GM23248 (cell line): ENCODE data around the gene HEATR5A. TPM values are rescaled to one million over a fixed set of nuclear protein-coding genes. Genes with fewer than 3 reads are reported as not detected.
A peak's percentile ranks its signal among the peaks of the same experiment; 100 is the strongest.

ENCODE experiments used
- DNase-seq: peaks from one replicate; pipeline ENCODE4 v3.0.0-alpha.2; 2015
- H2AFZ ChIP-seq: fragments of 200-600 bp; sonication (generic); 2 replicates; pipeline ENCODE4 v1.6.1; 2016; ENCODE audit warnings: antibody characterized with exemption
- H3F3A ChIP-seq: fragments of 200-600 bp; sonication (generic); 2 replicates; pipeline ENCODE4 v1.6.1; 2016; ENCODE audit warnings: mild to moderate bottlenecking, antibody characterized with exemption, mixed run types; ENCODE audit not compliant: insufficient read depth
- H3K27ac ChIP-seq: fragments of 200-600 bp; sonication (generic); 2 replicates; pipeline ENCODE4 v1.5.1; 2016; ENCODE audit warnings: mild to moderate bottlenecking
- H3K27me3 ChIP-seq: fragments of 200-600 bp; sonication (generic); replicated peaks from 2 replicates; pipeline ENCODE4 v1.6.1; 2016; ENCODE audit warnings: mild to moderate bottlenecking; ENCODE audit not compliant: insufficient read depth
- H3K36me3 ChIP-seq: fragments of 200-600 bp; sonication (generic); 2 replicates; pipeline ENCODE4 v1.6.1; 2016; ENCODE audit warnings: low read depth, mild to moderate bottlenecking
- H3K4me1 ChIP-seq: fragments of 200-600 bp; sonication (generic); 2 replicates; pipeline ENCODE4 v1.6.1; 2016; ENCODE audit warnings: mild to moderate bottlenecking; ENCODE audit not compliant: insufficient read depth
- H3K4me2 ChIP-seq: fragments of 200-600 bp; sonication (generic); one replicate; pipeline ENCODE4 v1.6.1; 2016; ENCODE audit warnings: mild to moderate bottlenecking; ENCODE audit not compliant: unreplicated experiment
- H3K4me3 ChIP-seq: fragments of 200-600 bp; sonication (generic); 2 replicates; pipeline ENCODE4 v1.5.1; 2016; ENCODE audit warnings: mild to moderate bottlenecking
- H3K79me2 ChIP-seq: fragments of 200-600 bp; sonication (generic); 2 replicates; pipeline ENCODE4 v1.6.1; 2016; ENCODE audit warnings: mild to moderate bottlenecking; ENCODE audit not compliant: insufficient read depth
- H3K9ac ChIP-seq: fragments of 200-600 bp; sonication (generic); 2 replicates; pipeline ENCODE4 v1.6.1; 2016; ENCODE audit warnings: mild to moderate bottlenecking
- H3K9me2 ChIP-seq: fragments of 200-600 bp; sonication (generic); 2 replicates; pipeline ENCODE4 v1.6.1; 2016; ENCODE audit warnings: mixed run types, mild to moderate bottlenecking, moderate library complexity; ENCODE audit not compliant: insufficient read depth
- H3K9me3 ChIP-seq: fragments of 200-600 bp; sonication (generic); one replicate; pipeline ENCODE4 v1.6.1; 2017; ENCODE audit warnings: low read depth
- H4K20me1 ChIP-seq: fragments of 200-600 bp; sonication (generic); 2 replicates; pipeline ENCODE4 v1.6.0; 2016; ENCODE audit not compliant: insufficient read depth
- EZH2 ChIP-seq: fragments of 200-600 bp; sonication (generic); IDR thresholded peaks from 2 replicates; pipeline ENCODE4 v1.6.1; 2018; ENCODE audit warnings: antibody characterized with exemption, mild to moderate bottlenecking; ENCODE audit not compliant: insufficient read depth, poor library complexity, severe bottlenecking
- EZH2phosphoT487 ChIP-seq: fragments of 200-600 bp; sonication (generic); IDR thresholded peaks from 2 replicates; pipeline ENCODE4 v1.6.1; 2018; ENCODE audit warnings: antibody characterized with exemption, moderate library complexity, mild to moderate bottlenecking, low read depth; ENCODE audit not compliant: insufficient read depth
- WGBS, 2 experiments: methylation state at CpG; one replicate each; pipeline ENCODE4 v1.1.6; 2015 to 2017; ENCODE audit warnings: low lambda C conversion rate in 2 of 2, low coverage in 1 of 2; ENCODE audit errors: missing lambda C conversion rate in 2 of 2; 5-methylcytosine and 5-hydroxymethylcytosine counted together
- in situ Hi-C: fragments of 300-500 bp; cut with MboI; formaldehyde crosslinking; loops from 2 replicates; pipeline ENCODE4 v1.15.0; 2020
- polyA plus RNA-seq: library from polyadenylated mRNA; unstranded; fragments of >200 nt; fragmentation: Nextera tagmentation; extraction: Ambion mirVana; gene quantifications from 2 replicates; pipeline ENCODE4 v1.2.1, GENCODE V29; 2016
- total RNA-seq: library from RNA; depleted of rRNA; stranded (reverse); fragments of >200 nt; shearing (Covaris generic); gene quantifications from 2 replicates; pipeline ENCODE4 v1.2.3, GENCODE V29; 2014

Gene HEATR5A
- total and polyA plus RNA-seq, 2 experiments from 2014 or later: 49.1 to 70.3 TPM

GRCh38 chr14:31303654-31304053 lies 116.7 kb downstream of the HEATR5A start:
- Histone ChIP-seq H4K20me1 (no peaks in the 10 kb centered on the region), H3F3A (no peaks in the 10 kb centered on the region)
- TF ChIP-seq EZH2: no peak
- TF ChIP-seq EZH2phosphoT487: no peak

GRCh38 chr14:31300883-31301282 lies 119.5 kb downstream of the HEATR5A start:
- Histone ChIP-seq H4K20me1 (no peaks in the 10 kb centered on the region), H3K4me1 (peaks cover 4% of the 10 kb centered on the region; the same call in 1 of the 2 replicates), H3K9ac (no peak overlapping the region), H3K27ac (no peak overlapping the region), H3K9me3 (no peaks in the 10 kb centered on the region), H3K4me3 (no peak overlapping the region), H2AFZ (no peak overlapping the region), H3K79me2 (no peaks in the 10 kb centered on the region), H3K9me2 (no peaks in the 10 kb centered on the region), H3K4me2 (no peak overlapping the region), H3F3A (no peaks in the 10 kb centered on the region), H3K36me3 (peaks cover 62% of the 10 kb centered on the region), H3K27me3 (no peaks in the 10 kb centered on the region)
- no peak for DNase-seq
- no peak for TF ChIP-seq EZH2
- TF ChIP-seq EZH2phosphoT487: no peak
- in situ Hi-C loops: no loop called here
- WGBS, 2 experiments: 97 to 99% methylated on average over 3 of the region's 3 CpGs

More at GRCh38 chr14:31303654-31304053, 116.7 kb downstream of the HEATR5A start:
- no peak overlapping the region for H3K9ac ChIP-seq
- no peak overlapping the region for H3K27ac ChIP-seq
- no peak overlapping the region for H2AFZ ChIP-seq
- H3K9me2 ChIP-seq: no peaks in the 10 kb centered on the region
- no peaks in the 10 kb centered on the region for H3K4me1 ChIP-seq
- H3K9me3 ChIP-seq: no peaks in the 10 kb centered on the region
- H3K36me3 ChIP-seq: peaks cover 81% of the 10 kb centered on the region; the same call in 1 of the 2 replicates
- no peak overlapping the region for H3K4me3 ChIP-seq
- no peaks in the 10 kb centered on the region for H3K27me3 ChIP-seq
- in situ Hi-C loops: no loop called here
- no peak overlapping the region for H3K4me2 ChIP-seq
- DNase-seq: no peak
- no peaks in the 10 kb centered on the region for H3K79me2 ChIP-seq
- 98% methylated on average over 5 of the region's 5 CpGs for WGBS, 2 experiments

GRCh38 chr14:31300296-31300695 lies 120.1 kb downstream of the HEATR5A start:
- TF ChIP-seq EZH2phosphoT487 (no peak), EZH2 (no peak)

GRCh38 chr14:31297701-31298344 lies 122.5 kb downstream of the HEATR5A start:
- Histone ChIP-seq H3K27me3 (no peaks in the 10 kb centered on the region), H3K9me2 (no peaks in the 10 kb centered on the region), H3K9me3 (no peaks in the 10 kb centered on the region), H4K20me1 (no peaks in the 10 kb centered on the region), H3K27ac (no peak overlapping the region), H3F3A (no peaks in the 10 kb centered on the region), H3K36me3 (peaks cover 61% of the 10 kb centered on the region), H3K4me3 (no peak overlapping the region), H3K79me2 (no peaks in the 10 kb centered on the region), H3K4me2 (no peak overlapping the region), H2AFZ (no peak overlapping the region), H3K9ac (no peak overlapping the region), H3K4me1 (peaks cover 4% of the 10 kb centered on the region; the same call in 1 of the 2 replicates)
- TF ChIP-seq EZH2phosphoT487 (no peak), EZH2 (no peak)
- in situ Hi-C loops: no loop called here
- peak; percentile 63 for DNase-seq

More at GRCh38 chr14:31300296-31300695, 120.1 kb downstream of the HEATR5A start:
- H3K9me3 ChIP-seq: no peaks in the 10 kb centered on the region
- H3K4me1 ChIP-seq: peaks cover 4% of the 10 kb centered on the region; the same call in 1 of the 2 replicates
- no peak overlapping the region for H3K4me2 ChIP-seq
- in situ Hi-C loops: no loop called here
- H3K79me2 ChIP-seq: no peaks in the 10 kb centered on the region
- no peak overlapping the region for H3K4me3 ChIP-seq
- no peaks in the 10 kb centered on the region for H3K27me3 ChIP-seq
- WGBS, 2 experiments: 98% methylated on average over 7 of the region's 7 CpGs
- H2AFZ ChIP-seq: no peak overlapping the region
- DNase-seq: peak; percentile 15
- H3K9me2 ChIP-seq: no peaks in the 10 kb centered on the region
- H3K27ac ChIP-seq: no peak overlapping the region
- no peaks in the 10 kb centered on the region for H4K20me1 ChIP-seq
- H3F3A ChIP-seq: no peaks in the 10 kb centered on the region
- no peak overlapping the region for H3K9ac ChIP-seq
- H3K36me3 ChIP-seq: peaks cover 60% of the 10 kb centered on the region
